GM19372 (cell line): ENCODE data around the gene NLRC5.
"Not testable (repeated sequence)": the region's sequence is repeated elsewhere in the genome, so short reads cannot be mapped to it uniquely, and the experiment has no call there.

Source experiments
- ATAC-seq: cut with Tn5 transposase; IDR thresholded peaks from one replicate; pipeline ENCODE4 v1.9.1; 2021; ENCODE audit warnings: mild to moderate bottlenecking, low read depth, moderate library complexity; ENCODE audit not compliant: unreplicated experiment

Gene NLRC5

GRCh38 chr16:56998352-56998751, 9.0 kb downstream of the NLRC5 start:
- ATAC-seq = no peak

- ATAC-seq = no peak
These were observed 9.5 kb downstream of the NLRC5 start for GRCh38 chr16:56998861-56999260.

GRCh38 chr16:56999409-57000270, 10.3 kb downstream of the NLRC5 start:
- ATAC-seq = no peak

GRCh38 chr16:57000271-57001025, 11.1 kb downstream of the NLRC5 start:
- ATAC-seq = no peak

GRCh38 chr16:57001026-57001679, 11.8 kb downstream of the NLRC5 start:
- ATAC-seq = no peak

GRCh38 chr16:57003439-57004386, 14.4 kb downstream of the NLRC5 start:
- no peak for ATAC-seq

- ATAC-seq = no peak
These were observed 15.3 kb downstream of the NLRC5 start for GRCh38 chr16:57004387-57005250.

- ATAC-seq = not testable (repeated sequence)
These were observed 16.2 kb downstream of the NLRC5 start for GRCh38 chr16:57005597-57005996.

GRCh38 chr16:57007050-57007449, 17.7 kb downstream of the NLRC5 start:
- no peak for ATAC-seq

- ATAC-seq = no peak
These were observed 18.2 kb downstream of the NLRC5 start for GRCh38 chr16:57007530-57007929.

- no peak for ATAC-seq
These were observed 19.1 kb downstream of the NLRC5 start for GRCh38 chr16:57008440-57008839.

- no peak for ATAC-seq
These were observed 20.4 kb downstream of the NLRC5 start for GRCh38 chr16:57009643-57010170.

GRCh38 chr16:57012353-57012752, 23.0 kb downstream of the NLRC5 start:
- ATAC-seq = no peak

- ATAC-seq = no peak
These were observed 23.9 kb downstream of the NLRC5 start for GRCh38 chr16:57013229-57013628.

- no peak for ATAC-seq
These were observed 24.5 kb downstream of the NLRC5 start for GRCh38 chr16:57013902-57014301.

- ATAC-seq = no peak
These were observed 26.9 kb downstream of the NLRC5 start for GRCh38 chr16:57016301-57016700.

- ATAC-seq = no peak
These were observed 27.5 kb downstream of the NLRC5 start for GRCh38 chr16:57016831-57017230.

- no peak for ATAC-seq
These were observed 27.9 kb downstream of the NLRC5 start for GRCh38 chr16:57017251-57017650.

- ATAC-seq = no peak
These were observed 30.4 kb downstream of the NLRC5 start for GRCh38 chr16:57019746-57020145.
